ENCODE measurements around the gene GNG12. TPM values are rescaled to one million over a fixed set of nuclear protein-coding genes. Genes with fewer than 3 reads are reported as not detected.

GNG12 gene
- polyA plus RNA-seq, 3 donors: 94.0 to 104 (median 103) TPM

DNA sequence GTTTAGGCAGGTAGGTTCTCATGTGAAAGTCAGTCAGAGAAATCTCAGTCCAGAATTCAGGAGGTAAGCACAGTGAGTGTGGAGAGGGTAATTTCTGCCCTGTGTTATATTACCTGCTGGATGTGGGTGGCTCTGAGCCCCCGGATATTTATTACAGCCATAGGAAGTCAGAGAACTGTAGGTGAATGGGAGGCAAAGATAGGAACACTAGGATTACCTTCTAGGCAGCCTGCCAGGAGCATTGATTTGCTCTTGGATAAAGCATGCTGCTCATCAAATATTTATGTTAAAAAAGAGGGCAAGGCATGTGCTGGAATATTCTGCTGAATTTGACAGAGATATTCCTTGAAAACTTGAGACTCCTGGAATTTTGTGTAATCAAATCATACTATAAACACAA is 8.5 kb downstream of the GNG12 start:
- DNase-seq (ENCODE audit: extremely low read depth in 1 of 11, low read depth in 9 of 11, low spot score in 4 of 11): no peak

DNA sequence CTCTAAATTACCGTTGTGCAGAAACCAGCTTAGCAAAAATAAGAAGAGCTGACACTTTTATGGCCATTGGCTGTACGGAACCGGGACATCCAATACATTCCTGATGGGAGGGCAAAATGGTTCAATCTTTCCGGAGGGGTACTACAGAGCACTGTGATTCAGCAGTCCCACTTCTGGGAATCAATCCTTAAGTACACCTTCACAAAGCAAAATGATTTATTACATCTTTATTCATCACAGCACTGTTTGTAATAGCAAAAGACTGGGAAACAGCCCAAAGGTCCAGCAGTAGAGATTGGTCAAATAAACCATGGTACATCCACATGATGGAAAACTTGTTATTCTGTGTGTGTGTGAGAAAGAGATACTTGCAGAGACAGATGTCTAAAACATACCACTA is 9.7 kb downstream of the GNG12 start:
- no peak for DNase-seq (ENCODE audit: extremely low read depth in 1 of 11, low read depth in 9 of 11, low spot score in 4 of 11)

- DNase-seq (ENCODE audit: extremely low read depth in 1 of 11, low read depth in 9 of 11, low spot score in 4 of 11): no peak
Observed at GRCh38 chr1:67821263-67821662, 12.0 kb downstream of the GNG12 start.

DNA sequence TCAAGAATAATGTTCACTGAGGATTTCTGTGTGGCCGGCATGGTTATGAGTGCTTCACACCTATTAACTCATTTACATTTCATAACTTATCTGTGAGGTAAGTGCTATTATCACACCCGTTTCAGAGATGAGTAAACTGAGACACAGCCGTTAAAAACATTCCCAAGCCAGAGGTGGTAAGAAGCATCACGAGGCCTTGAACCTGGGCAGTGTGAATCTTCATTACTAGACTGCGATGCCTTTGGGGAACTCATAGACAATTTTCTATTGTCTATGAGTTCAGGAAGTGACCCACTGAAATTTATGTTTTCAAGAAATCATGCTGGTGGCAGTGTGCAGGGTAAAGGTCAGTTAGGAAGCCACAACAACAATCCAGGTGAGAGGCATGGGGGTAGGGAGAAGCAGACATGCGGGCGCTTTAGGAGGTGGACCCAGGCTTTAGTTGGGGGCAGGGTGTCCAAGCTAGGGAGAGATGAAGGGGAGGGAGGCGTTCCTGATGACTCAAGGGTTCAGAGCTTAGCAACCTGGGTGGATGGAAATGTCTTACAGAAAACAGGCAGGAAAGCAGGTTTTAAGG is 14.5 kb downstream of the GNG12 start:
- DNase-seq (ENCODE audit: extremely low read depth in 1 of 11, low read depth in 9 of 11, low spot score in 4 of 11): no peak

GRCh38 chr1:67818162-67818561 is 15.1 kb downstream of the GNG12 start:
- no peak for DNase-seq (ENCODE audit: extremely low read depth in 1 of 11, low read depth in 9 of 11, low spot score in 4 of 11)

DNA sequence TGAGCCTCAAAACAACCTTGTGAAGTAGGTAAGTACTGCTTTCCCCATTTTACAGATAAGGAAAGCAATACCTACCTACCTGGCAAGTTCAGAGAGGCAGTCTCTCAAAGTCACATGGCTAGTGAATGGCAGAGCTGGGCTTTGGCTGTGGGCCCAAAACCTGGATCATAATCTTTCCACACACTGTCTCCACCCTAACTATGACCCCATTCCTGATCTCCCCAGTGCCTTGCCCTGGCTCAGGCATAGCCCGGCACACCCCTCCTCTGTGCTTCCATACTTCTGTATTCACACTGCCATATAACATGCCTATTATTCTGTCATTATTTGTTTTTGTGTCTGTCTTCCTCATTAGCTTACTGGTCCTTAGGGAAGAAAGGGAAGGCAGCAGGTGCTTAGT is 15.9 kb downstream of the GNG12 start:
- no peak for DNase-seq (ENCODE audit: extremely low read depth in 1 of 11, low read depth in 9 of 11, low spot score in 4 of 11)

DNA sequence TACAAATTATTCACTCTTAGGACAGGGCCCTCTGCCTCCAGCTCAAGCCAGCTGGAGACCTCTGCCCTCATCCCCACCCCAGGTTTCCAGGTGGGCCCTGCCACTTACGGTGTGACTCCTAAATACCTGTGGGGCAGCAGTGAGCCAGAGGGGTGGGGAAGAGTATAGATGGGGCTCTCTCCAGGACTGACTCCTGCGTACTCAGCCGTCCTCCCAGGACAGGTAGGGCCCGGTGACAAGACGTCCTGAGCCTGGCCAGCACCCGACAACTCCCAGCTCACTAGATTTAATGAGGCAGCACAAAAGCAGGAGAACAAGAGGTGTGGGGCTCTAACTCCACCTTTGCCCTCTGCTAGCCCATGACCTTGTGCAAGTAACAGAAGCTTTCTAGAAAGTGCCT is 16.8 kb downstream of the GNG12 start:
- DNase-seq (ENCODE audit: extremely low read depth in 1 of 11, low read depth in 9 of 11, low spot score in 4 of 11): no peak

DNA sequence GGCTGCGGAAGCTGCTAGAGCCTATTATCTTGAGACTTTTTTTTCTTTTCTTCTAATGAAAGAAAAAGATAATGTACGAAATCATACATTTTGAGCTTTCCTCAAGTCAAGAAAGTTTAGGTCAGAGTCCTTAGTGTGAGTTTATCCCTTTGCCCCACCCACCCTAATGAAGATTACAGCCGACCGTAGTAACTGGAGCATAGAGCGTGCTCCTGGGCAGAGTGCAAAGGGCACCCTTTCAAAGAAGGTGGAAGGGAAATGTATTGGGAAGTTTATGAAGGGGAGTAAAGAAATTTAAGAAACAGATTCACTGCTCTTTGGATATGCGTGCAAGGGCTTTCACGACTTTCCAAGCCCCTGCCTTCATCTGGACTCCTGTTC is 17.2 kb downstream of the GNG12 start:
- DNase-seq (ENCODE audit: extremely low read depth in 1 of 11, low read depth in 9 of 11, low spot score in 4 of 11): no peak

DNA sequence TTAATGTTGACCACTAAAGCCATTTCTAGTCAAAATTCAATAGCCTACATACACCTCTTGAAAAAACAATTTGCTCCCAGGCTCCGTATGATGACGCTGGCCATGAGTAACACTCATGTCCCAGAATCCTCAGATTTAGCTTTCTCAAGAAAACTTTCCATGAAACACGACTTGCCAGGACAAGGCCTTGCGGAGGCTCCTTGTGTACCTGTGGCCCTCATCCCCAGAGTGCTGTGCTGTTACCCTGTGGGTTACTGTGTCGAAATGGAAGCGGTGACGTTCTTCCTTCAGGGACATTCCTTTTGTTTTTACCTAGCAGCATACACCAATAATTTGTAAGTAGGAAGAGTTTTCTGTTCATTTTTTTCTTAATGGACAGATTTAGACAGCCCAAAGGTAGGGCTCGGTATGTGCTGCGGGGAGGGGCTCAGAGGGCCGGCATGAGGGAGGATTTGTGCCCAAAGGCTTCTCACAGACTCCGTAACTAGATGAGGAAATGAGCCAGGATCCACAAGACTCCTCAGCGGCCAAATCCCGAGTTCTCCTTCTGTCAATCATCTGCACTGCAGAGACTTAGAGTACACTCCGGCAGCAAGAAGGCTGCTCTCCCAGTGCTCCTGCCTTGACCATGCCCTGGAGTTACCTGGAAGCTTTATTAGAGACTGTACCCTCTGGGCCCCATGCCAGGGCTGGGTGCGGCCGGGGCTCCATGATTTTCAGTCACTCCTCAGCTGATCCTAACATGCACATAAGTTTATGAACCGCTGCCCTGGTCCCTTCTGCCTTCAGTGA is 17.8 kb downstream of the GNG12 start:
- DNase-seq (ENCODE audit: extremely low read depth in 1 of 11, low read depth in 9 of 11, low spot score in 4 of 11): no peak

- DNase-seq (ENCODE audit: extremely low read depth in 1 of 11, low read depth in 9 of 11, low spot score in 4 of 11): no peak
Observed at GRCh38 chr1:67814121-67814772, 19.0 kb downstream of the GNG12 start.

- DNase-seq (ENCODE audit: extremely low read depth in 1 of 11, low read depth in 9 of 11, low spot score in 4 of 11): no peak
Observed at GRCh38 chr1:67812226-67812625, 21.0 kb downstream of the GNG12 start.

DNA sequence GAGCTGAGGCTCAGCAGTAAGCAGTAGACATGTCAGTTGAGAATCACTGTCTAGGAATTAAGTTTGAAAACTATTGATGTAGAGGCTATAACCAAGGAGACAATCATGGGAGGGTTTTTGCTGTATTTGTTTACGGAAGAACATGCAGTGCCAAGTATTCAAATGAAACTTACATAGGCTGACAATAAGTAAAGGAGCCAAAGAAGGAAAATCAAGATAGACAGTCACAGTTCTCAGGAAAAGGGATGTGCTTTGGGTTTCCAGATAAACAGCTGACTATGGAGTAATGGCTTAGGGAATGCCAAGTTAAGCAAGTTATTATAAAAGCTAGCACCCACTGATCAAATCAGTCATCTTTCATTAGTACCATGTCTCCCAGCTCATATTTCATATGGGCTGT is 21.5 kb downstream of the GNG12 start:
- no peak for DNase-seq (ENCODE audit: extremely low read depth in 1 of 11, low read depth in 9 of 11, low spot score in 4 of 11)

- DNase-seq (ENCODE audit: extremely low read depth in 1 of 11, low read depth in 9 of 11, low spot score in 4 of 11): no peak
Observed at GRCh38 chr1:67809887-67810286, 23.4 kb downstream of the GNG12 start.

DNA sequence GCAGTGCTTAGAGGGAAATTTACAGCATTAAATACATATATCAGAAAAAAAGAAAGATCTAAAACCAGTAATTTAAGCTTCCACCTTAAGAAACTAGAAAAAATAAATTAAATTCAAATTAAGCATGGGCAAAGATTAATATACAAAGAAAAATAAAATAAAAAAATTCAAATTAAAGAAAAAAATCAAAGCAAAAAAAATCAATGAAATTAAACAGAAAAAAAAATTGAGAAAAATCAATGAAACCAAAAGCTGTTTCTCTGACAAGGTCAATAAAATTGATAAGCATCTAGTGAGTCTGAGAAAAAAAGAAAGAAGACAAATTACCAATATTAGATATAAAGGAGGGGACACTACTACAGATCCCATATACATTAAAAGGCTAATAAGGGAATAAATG is 26.0 kb downstream of the GNG12 start:
- no peak for DNase-seq (ENCODE audit: extremely low read depth in 1 of 11, low read depth in 9 of 11, low spot score in 4 of 11)

DNA sequence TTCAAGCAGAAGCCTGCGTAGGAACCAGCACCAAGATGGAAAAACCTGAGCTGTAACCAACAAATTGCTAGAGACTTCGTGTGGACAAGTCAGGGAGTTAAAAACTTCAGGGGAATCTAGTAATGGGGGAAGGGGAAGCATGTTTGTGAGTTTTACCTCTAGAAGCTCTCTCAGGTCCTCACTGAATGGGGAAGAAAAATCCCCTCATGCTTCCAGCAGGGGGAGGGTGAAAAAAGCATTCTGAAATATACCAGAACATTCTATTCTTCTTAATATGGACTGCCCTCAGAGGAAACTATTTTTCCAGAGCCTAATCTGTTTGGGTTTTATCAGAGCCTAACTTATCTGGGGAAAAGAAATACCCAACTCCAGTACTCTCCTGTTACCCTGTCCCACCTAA is 28.6 kb downstream of the GNG12 start:
- no peak for DNase-seq (ENCODE audit: extremely low read depth in 1 of 11, low read depth in 9 of 11, low spot score in 4 of 11)

DNA sequence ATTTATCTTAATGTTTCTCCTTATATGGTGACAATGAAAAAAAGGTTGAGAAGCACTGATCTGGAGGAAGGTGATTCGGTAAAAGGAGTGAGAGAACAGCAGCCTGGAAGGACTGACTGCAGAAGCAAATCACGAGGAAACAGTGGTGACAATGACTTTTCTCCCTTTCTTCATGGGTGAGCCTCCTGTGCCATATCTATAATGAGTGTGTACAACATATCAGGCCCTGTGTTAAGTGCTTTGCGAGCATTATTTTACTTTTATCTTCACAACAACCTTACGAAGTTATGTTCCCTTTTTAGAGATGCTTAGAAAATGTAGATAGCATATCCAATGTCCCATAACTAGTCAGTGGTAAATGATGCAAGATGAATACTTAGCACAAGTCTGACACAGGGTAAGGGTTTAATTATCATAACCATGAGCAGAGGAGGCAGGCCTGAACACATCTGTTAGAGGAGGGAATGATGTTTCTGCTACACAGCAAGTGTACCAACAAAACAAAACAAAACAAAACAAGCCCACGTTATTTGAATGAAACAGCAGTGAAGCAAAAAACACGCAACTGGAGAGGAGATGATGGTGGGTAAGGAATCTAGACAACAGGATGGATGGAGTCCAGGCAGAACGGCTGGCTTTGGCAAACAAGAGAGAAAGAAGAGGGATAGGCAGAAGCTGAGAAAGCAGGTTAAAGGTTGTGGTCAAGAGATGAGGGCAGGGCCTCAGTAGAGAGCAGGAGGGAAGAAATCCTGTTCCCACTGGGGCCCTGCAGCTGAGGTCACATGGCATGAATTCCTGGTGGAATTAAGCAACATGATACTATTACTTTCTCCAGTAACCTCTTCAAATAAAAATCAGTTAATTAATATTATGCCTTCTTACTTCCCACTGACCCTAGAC is 29.6 kb downstream of the GNG12 start:
- no peak for DNase-seq (ENCODE audit: extremely low read depth in 1 of 11, low read depth in 9 of 11, low spot score in 4 of 11)

DNA sequence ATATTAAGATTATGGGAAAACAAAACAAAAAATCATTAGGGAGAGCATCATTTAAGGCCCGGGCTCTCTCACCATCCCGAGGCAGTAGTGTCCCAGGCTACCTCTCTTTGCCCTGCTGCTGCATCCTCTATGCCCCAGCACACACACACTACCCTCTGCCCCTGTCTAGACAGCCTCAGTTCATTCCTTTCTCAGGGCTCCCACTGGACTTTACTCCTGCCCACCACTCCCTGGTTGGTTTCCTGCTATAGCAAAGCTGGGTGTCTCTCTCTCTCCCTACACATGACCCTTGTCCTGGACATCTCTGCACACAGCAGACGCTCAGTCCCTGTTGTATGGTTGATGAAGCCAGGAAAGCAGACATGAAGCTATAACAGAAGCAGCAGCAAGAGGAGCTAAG is 30.7 kb downstream of the GNG12 start:
- no peak for DNase-seq (ENCODE audit: extremely low read depth in 1 of 11, low read depth in 9 of 11, low spot score in 4 of 11)

- DNase-seq (ENCODE audit: extremely low read depth in 1 of 11, low read depth in 9 of 11, low spot score in 4 of 11): no peak
Observed at GRCh38 chr1:67801903-67802302, 31.4 kb downstream of the GNG12 start.

- no peak for DNase-seq (ENCODE audit: extremely low read depth in 1 of 11, low read depth in 9 of 11, low spot score in 4 of 11)
Observed at GRCh38 chr1:67795179-67795912, 37.9 kb downstream of the GNG12 start.
